ENCODE data around the gene ARPC1B.
"Not testable (repeated sequence)": the region's sequence is repeated elsewhere in the genome, so short reads cannot be mapped to it uniquely, and the experiment has no call there.

Gene ARPC1B

DNA sequence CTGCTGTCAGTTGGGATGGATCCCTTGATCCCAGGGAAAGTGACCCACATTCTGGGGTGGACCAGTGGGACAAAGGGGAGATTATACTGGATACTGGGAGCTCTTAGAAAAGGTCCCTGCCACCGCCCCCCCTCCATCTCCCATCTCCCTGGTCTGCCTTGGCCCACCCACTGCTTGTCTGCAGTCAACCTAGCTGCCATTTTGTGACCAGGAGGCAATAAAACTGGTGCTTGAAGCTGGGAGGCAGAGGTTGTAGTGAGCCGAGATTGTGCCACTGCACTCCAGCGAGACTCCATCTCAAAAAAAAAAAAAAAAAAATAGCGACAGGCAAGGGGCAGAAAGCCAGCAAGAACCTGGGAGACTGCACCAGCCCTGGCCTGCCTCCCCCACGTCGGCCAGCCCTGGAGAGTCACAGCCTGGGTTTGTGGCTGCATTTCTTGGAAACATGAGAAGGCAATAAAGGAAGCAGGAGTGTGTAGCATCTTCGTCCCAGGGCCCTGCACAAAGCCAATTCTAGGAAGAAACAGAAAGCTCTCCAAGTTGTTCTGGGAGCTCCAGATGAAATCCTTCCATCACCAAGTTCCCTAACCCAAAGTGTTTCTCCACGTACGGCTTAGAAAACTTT lies 4.7 kb upstream of the ARPC1B start:
- TF ChIP-seq, protein P1, sequence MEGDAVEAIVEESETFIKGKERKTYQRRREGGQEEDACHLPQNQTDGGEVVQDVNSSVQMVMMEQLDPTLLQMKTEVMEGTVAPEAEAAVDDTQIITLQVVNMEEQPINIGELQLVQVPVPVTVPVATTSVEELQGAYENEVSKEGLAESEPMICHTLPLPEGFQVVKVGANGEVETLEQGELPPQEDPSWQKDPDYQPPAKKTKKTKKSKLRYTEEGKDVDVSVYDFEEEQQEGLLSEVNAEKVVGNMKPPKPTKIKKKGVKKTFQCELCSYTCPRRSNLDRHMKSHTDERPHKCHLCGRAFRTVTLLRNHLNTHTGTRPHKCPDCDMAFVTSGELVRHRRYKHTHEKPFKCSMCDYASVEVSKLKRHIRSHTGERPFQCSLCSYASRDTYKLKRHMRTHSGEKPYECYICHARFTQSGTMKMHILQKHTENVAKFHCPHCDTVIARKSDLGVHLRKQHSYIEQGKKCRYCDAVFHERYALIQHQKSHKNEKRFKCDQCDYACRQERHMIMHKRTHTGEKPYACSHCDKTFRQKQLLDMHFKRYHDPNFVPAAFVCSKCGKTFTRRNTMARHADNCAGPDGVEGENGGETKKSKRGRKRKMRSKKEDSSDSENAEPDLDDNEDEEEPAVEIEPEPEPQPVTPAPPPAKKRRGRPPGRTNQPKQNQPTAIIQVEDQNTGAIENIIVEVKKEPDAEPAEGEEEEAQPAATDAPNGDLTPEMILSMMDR (IDR thresholded peaks at IDR 0.05; ENCODE audit: low read depth, low read length, missing control alignments) = no peak
- DNase-seq (ENCODE audit: low read depth) = no peak
- H3K4me3 ChIP-seq (ENCODE audit: low read depth, low read length) = no peak overlapping the region

GRCh38 chr7:99371376-99371920 lies 3.1 kb upstream of the ARPC1B start:
- H3K4me3 ChIP-seq (ENCODE audit: low read depth, low read length) = no peak overlapping the region
- TF ChIP-seq, protein P1 (IDR thresholded peaks at IDR 0.05; ENCODE audit: low read depth, low read length, missing control alignments) = no peak
- DNase-seq (ENCODE audit: low read depth) = no peak

- TF ChIP-seq, protein P1 (IDR thresholded peaks at IDR 0.05; ENCODE audit: low read depth, low read length, missing control alignments) = no peak
- DNase-seq (ENCODE audit: low read depth) = no peak
- H3K4me3 ChIP-seq (ENCODE audit: low read depth, low read length) = no peak overlapping the region
These were observed 2.0 kb upstream of the ARPC1B start for GRCh38 chr7:99372275-99373090.

GRCh38 chr7:99373091-99374066 lies 1.2 kb upstream of the ARPC1B start:
- H3K4me3 ChIP-seq (ENCODE audit: low read depth, low read length) = peak overlapping the region; percentile 95
- TF ChIP-seq, protein P1 (IDR thresholded peaks at IDR 0.05; ENCODE audit: low read depth, low read length, missing control alignments) = no peak
- DNase-seq (ENCODE audit: low read depth) = no peak

DNA sequence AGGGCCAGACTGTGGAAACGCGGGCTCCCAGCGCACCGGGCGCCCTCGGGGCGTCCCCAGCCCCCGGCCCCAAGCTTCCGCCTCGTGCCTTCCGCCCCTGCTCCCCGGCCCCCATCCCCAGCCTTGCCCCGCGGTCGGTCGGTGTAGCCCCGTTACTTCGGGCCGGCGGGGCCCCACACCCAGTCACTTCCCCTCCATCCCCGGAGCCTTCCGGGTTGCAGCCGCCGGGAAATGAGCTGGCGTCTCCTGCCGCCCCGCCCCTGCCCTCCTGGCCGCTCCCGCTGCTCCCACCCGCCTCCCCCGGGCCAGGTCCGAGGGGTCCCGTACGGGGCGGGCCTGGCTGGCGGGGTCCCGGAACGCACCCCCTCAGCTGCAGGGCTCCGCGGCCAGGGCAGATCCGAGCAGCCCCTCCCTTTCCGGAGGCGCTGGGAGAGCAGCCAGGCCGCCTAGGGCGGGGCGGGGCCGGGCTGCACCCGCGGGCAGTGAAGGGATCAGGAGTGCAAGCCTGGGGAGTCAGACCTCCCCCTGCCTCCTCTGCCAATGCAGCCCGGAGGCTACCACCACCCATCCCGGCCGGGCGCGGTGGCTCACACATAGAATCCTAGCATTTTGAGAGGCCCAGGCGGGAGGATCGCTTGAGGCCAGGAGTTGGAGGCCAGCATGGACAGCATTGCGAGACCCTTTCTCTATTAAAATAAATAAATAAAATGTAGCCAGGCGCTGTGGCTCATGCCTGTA lies 709 bp downstream of the ARPC1B start:
- peak overlapping the region; percentile 95 for H3K4me3 ChIP-seq (ENCODE audit: low read depth, low read length)
- no peak for DNase-seq (ENCODE audit: low read depth)
- TF ChIP-seq, protein P1 (IDR thresholded peaks at IDR 0.05; ENCODE audit: low read depth, low read length, missing control alignments) = no peak

DNA sequence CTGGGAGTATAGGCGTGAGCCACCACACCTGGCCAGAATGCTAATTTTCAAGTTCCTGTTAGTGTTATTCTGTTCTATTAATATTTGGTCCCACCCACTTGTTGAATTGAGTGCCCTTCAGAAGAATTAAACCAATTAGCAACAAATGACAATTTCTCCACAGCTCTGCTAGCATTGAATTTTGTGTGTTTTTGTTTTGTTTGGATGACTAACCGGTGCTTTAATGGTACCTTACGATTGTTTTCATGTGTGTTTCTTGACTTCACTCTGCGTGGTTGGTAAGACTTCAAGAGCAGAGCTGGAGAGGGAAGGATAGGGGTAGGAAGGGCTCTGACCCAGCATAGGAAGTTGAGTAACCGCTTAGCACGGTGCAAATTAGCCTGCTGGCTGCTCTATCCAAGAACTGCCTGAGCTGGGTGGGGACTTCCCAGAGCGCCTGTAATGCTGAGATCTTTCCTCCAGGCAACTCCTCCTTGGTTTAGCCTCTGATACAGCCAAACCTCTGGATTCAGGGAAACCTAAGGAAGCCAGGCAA lies 4.6 kb downstream of the ARPC1B start:
- H3K4me3 ChIP-seq (ENCODE audit: low read depth, low read length) = peak overlapping the region; percentile 56
- TF ChIP-seq, protein P1 (IDR thresholded peaks at IDR 0.05; ENCODE audit: low read depth, low read length, missing control alignments) = no peak
- peak; percentile 56 for DNase-seq (ENCODE audit: low read depth)

DNA sequence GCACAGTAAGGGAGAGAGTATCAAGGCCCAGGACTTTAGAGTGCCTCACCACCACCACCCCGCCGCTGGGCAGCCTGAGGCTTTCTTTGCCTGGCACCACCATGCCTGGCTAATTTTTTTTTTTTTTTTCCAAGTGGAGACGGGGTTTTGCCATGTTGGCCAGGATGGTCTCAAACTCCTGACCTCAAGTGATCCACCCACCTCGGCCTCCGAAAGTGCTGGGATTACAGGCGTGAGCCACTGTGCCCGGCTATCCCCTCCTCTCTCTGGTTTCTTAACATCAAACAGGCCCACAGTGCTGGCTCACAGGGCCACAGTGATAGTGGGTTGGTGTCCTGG lies 5.1 kb downstream of the ARPC1B start:
- peak overlapping the region; percentile 56 for H3K4me3 ChIP-seq (ENCODE audit: low read depth, low read length)
- not testable (repeated sequence) for DNase-seq (ENCODE audit: low read depth)

Data from GM12864 (cell line).